Mucosa of descending colon (tissue), 3 donors: ENCODE measurements around the gene RNASE3. TPM values are rescaled to one million over a fixed set of nuclear protein-coding genes. Genes with fewer than 3 reads are reported as not detected.
"Not testable (repeated sequence)": the region's sequence is repeated elsewhere in the genome, so short reads cannot be mapped to it uniquely, and the experiment has no call there.

ENCODE experiments used
- ATAC-seq: fragments of 200-7000 bp; cut with Tn5 transposase; one replicate; pipeline ENCODE4 v1.9.1; 2020; ENCODE audit warnings: mild to moderate bottlenecking, moderate library complexity
- DNase-seq, 3 donors: peaks; one replicate each; pipeline ENCODE4 v3.0.0-alpha.2; 2020
- H3K36me3 ChIP-seq: fragments of 200-600 bp; one replicate; pipeline ENCODE4 v1.8.0; 2021; ENCODE audit warnings: low read depth, mild to moderate bottlenecking
- H3K4me1 ChIP-seq: fragments of 200-600 bp; one replicate; pipeline ENCODE4 v1.8.0; 2021; ENCODE audit warnings: low read depth, mild to moderate bottlenecking
- H3K4me3 ChIP-seq: fragments of 200-600 bp; one replicate; pipeline ENCODE4 v1.8.0; 2021; ENCODE audit warnings: mild to moderate bottlenecking
- H3K9me3 ChIP-seq: fragments of 200-600 bp; one replicate; pipeline ENCODE4 v1.8.0; 2021; ENCODE audit warnings: mild to moderate bottlenecking
- intact Hi-C, 2 donors: fragments of 100-400 bp; cut with DNase I in 1 of 2; cut with micrococcal nuclease in 1 of 2; formaldehyde crosslinking; loops; one replicate each; pipeline versions ENCODE4 v1.11.0 to v1.11.1; 2022; cut with DNase I, micrococcal nuclease
- total RNA-seq, 3 donors: library from RNA; stranded (reverse); fragmentation: NEBNext Ultra II Directional in 2 of 3; extraction: Animal tissue kit (Norgen Biotek cat#: 25700) in 2 of 3; gene quantifications; one replicate each; pipeline versions ENCODE4 v1.2.1 to v1.2.4, GENCODE V29; 2021 to 2023
- TF ChIP-seq, protein P1 (sequence below): fragments of 200-600 bp; IDR thresholded peaks from one replicate; pipeline ENCODE4 v1.8.0; 2022; ENCODE audit warnings: antibody characterized with exemption, mild to moderate bottlenecking
- donor health status: DM: no; HTN: no; CAD: no; lungs with moderate emphysema.
- donor health status: DM: no; HTN: no; CAD: no.
- donor health status: DM: no; HTN: yes; CAD: no.

Gene RNASE3
- total RNA-seq, 3 donors from 2014 or later = not detected

DNA sequence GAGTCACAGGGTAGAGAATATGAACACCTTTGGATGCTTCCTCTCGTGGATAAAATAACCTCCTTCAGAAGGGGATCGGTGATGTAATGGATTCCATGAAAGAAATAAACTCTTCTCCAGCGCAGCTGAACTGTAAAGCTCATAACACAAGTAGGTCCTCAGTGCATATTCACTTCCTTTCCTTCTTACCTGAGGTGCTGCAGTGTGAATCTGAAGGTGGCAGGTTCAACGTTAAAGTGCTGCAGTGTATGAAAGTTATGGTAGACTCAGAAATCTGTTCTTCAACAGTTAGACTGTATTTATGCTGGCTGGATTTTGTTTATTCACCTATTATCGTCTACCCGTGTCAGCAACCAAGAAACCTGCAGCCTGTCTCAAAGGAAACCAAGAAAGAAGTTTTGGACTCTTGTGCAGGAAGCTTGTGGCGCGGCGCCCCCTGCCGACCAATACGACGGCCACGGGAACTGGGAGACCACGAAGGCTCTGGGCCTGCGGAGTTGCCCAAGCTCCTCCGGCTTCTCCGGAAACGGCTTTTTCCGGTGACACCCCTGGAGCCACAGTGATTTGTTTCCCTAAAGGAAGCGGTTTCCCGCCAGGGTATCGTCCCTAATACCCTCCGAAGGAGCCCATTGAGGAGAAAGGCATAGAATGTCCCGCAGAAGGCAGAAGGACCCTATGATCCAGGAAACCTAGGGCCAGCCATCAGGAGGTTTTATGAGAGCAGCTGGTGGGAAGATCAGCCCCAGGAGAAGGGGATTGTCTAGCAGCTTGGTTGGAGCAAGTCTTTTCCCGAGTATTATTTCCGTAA, 17.6 kb upstream of the RNASE3 start:
- DNase-seq (peak; percentile 78 to 84 (median 79)), ATAC-seq (peak; percentile 73)
- no peak overlapping the region for H3K4me3 ChIP-seq
- no peaks in the 10 kb centered on the region for H3K36me3 ChIP-seq
- H3K4me1 ChIP-seq = no peaks in the 10 kb centered on the region
- TF ChIP-seq, protein P1, sequence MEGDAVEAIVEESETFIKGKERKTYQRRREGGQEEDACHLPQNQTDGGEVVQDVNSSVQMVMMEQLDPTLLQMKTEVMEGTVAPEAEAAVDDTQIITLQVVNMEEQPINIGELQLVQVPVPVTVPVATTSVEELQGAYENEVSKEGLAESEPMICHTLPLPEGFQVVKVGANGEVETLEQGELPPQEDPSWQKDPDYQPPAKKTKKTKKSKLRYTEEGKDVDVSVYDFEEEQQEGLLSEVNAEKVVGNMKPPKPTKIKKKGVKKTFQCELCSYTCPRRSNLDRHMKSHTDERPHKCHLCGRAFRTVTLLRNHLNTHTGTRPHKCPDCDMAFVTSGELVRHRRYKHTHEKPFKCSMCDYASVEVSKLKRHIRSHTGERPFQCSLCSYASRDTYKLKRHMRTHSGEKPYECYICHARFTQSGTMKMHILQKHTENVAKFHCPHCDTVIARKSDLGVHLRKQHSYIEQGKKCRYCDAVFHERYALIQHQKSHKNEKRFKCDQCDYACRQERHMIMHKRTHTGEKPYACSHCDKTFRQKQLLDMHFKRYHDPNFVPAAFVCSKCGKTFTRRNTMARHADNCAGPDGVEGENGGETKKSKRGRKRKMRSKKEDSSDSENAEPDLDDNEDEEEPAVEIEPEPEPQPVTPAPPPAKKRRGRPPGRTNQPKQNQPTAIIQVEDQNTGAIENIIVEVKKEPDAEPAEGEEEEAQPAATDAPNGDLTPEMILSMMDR = peak; percentile 16
- no peaks in the 10 kb centered on the region for H3K9me3 ChIP-seq
- intact Hi-C loops = no loop called here

DNA sequence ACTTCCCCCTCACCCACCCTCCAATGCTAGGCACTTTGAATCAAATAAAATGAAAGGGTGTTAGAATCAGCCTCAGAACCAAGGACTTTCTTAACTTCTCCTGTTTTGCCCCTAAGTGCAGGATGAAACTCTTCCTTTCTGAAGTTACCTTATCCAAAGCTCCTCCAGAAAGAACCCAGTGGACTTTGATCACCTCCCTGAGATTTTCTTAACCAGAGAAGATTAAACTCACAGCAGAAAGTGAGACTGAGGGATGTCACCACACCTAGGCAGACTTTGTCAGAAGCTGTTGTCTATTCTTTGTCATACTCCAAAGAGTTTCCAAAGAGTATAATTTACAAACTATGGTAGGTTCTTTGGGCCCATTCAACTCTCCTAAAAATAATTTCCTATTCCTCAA, 14.2 kb upstream of the RNASE3 start:
- no peaks in the 10 kb centered on the region for H3K4me1 ChIP-seq
- TF ChIP-seq, protein P1 = no peak
- intact Hi-C loops = no loop called here
- H3K36me3 ChIP-seq = no peaks in the 10 kb centered on the region
- ATAC-seq (no peak), DNase-seq (no peak)
- H3K4me3 ChIP-seq = no peak overlapping the region
- no peaks in the 10 kb centered on the region for H3K9me3 ChIP-seq

DNA sequence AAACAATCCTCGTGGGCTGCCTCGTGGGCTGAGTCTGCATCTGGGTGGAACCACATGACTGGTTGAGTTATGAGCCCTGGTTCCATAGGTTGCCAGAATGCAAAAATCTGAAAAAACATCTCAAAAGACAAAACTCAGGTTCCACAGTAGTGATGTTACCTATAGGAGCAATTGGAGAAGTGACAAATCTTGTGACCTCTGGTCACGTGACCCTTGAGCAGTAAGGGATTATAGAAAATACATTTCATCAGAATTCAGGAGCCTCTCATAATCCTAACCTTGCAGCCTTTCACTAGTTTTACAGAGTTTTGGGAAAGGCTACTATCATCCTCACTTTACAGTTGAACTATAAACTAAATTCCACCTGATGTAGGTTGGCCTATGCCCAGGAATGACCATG, 12.5 kb upstream of the RNASE3 start:
- TF ChIP-seq, protein P1 = no peak
- DNase-seq = no peak
- H3K9me3 ChIP-seq = no peaks in the 10 kb centered on the region
- H3K4me1 ChIP-seq = no peaks in the 10 kb centered on the region
- no peaks in the 10 kb centered on the region for H3K36me3 ChIP-seq
- no peak for ATAC-seq
- H3K4me3 ChIP-seq = no peak overlapping the region
- intact Hi-C loops = no loop called here

DNA sequence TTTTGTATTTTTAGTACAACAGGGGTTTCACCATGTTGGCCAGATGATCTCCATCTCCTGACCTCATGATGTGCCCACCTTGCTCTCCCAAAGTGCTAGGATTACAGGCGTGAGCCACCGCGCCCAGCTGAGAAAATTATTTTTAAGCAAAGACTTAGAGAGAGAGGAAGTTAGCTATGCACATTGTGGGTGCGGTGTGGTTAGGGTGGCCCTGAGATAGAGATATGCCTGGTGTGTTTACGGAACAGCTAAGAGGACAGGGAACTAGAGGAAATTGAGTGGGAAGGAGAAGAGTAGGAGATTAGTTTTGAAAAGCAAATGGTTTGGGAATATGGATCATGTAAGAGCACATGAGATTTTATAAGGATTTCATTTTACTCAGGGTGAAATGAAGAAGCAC, 10.0 kb upstream of the RNASE3 start:
- intact Hi-C loops, H3K4me1 ChIP-seq, DNase-seq, H3K4me3 ChIP-seq, H3K36me3 ChIP-seq, H3K9me3 ChIP-seq: not testable (repeated sequence)
- ATAC-seq = peak; percentile 53

DNA sequence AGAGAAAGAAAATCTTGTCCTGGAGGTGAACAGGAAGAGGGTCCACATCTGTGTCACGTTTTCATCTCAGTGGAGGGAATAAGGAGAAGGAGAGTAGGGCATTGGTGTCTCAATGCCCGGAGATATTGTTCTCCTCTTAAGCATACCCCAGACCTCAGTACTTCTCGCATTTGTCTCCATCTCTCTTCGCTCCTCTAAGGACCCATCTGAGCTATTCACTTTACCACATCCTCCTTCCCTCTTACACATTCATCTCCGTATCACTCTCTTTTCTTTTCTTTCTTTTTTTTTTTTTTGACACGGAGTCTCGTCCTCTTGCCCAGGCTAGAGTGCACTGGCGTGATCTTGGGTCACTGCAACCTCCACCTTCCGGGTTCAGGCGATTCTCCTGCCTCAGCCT, 8.4 kb upstream of the RNASE3 start:
- intact Hi-C loops, H3K36me3 ChIP-seq, H3K9me3 ChIP-seq, ATAC-seq, DNase-seq, H3K4me3 ChIP-seq, H3K4me1 ChIP-seq: not testable (repeated sequence)

DNA sequence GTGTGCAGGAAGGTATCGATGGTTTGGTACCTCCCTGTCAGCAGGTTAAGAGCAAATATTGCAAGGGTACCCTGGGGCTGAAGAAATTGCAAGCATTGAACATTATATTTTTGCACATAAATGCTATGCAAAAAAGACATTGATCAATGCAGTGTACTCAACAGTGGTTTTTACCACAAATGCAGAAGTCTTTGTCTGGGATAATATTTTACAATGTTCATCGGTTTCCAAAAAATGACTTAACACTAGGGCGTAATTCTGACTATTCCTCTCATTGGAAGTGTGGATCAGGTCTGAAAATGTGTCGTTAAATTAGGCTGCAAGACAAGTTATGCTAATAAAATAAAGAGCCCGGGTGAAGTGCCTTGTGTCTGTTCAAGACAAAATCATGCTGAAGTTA, 2.8 kb upstream of the RNASE3 start:
- ATAC-seq, intact Hi-C loops, H3K9me3 ChIP-seq, H3K4me3 ChIP-seq, DNase-seq, H3K36me3 ChIP-seq, H3K4me1 ChIP-seq: not testable (repeated sequence)

DNA sequence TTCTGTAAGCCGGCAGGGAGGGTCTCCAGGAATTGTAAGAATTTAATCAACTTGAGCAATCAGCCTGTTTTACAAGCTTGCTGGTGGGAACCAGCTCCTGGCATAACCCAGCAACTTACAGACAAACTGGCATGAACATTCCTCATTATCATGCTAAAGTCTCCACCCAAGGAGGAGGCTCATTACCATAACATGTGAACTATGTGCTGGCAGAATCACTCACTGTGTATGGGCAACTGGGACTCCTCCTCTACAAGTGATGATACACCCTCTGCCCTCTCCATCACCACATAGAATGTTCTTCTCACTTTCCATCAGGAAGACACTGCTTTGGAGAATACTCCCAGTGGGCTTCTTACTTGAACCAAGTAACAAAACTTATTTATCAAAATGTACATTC, 4.1 kb downstream of the RNASE3 start:
- intact Hi-C loops, H3K4me3 ChIP-seq, ATAC-seq, DNase-seq, H3K36me3 ChIP-seq, H3K9me3 ChIP-seq, H3K4me1 ChIP-seq: not testable (repeated sequence)
